ENCODE results near the gene OR3A2.
"Not testable (repeated sequence)": the region's sequence is repeated elsewhere in the genome, so short reads cannot be mapped to it uniquely, and the experiment has no call there.

The OR3A2 gene

DNA sequence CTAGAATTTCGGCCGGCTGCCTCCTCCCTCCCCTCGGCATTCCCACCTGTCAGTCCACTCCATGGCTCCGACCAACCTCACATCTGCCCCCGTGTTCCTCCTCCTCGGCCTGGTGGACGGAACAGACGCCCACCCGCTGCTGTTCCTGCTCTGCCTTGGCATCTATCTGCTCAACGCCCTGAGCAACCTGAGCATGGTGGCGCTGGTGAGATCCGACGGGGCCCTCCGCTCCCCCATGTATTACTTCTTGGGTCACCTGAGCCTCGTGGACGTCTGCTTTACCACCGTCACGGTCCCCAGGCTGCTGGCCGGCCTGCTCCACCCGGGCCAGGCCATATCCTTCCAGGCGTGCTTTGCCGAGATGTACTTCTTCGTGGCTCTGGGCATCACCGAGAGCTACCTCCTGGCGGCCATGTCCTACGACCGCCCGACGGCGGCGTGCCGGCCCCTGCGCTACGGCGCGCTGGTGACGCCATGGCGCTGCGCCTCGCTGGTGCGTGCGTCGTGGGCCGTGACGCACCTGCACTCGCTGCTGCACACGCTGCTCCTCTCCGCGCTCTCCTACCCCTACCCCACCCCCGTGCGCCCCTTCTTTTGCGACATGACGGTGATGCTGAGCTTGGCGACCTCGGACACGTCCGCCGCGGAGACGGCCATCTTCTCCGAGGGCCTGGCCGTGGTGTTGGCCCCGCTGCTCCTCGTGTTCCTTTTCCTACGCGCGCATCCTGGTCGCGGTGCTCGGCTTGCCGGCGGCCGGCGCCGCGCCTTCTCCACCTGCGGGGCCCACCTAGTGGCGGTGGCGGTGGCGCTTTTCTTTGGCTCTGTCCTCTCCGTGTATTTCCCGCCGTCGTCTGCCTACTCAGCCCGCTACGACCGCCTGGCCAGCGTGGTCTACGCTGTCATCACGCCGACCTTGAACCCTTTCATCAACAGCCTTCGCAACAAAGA, at the start of gene OR3A2:
TSS of gene OR3A2 (minus strand) at position 440 of the 948 bp plus-strand sequence.
- no peak for DNase-seq

DNA sequence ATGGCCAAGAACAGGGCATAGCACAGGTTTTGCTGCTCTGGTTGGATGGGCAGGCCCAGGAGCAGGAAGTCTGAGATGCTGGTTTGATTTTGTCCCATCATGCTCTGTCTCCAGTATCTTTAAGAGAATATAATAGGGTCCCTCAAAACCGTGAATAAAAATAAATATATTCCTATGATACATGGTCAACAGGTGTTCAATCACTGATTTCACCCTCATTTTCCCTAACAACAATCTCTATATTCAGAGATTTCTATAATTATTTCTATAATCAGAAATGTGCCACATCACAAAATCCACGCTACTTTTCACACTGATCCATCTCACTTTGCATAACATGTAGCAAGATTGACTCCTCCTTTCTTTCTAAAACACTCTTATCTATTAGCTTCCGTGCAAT, 47.6 kb upstream of the OR3A2 start, which contains the start of gene OR1E2:
TSS of gene OR1E2 (minus strand) at position 101 of the 400 bp plus-strand sequence. CDS start at position 101, 0 bp downstream.
- no peak for DNase-seq

DNA sequence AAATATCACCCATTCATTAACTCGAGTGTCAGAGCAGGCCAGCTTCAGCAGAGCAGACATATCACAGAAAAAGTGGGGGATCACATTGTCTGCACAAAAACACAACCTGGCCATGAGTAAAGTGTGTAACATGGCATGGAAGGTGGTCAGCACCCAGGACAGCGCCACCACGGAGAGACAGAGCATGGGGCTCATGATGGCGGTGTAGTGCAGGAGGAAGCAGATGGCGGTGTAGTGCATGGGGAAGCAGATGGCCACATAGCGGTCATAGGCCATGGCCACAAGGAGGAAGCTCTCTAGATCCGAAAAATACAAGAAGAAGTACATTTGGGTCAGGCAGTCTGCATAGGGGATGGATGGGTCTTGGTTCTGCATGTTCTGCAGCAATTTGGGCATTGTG, 47.1 kb upstream of the OR3A2 start:
- not testable (repeated sequence) for DNase-seq

DNA sequence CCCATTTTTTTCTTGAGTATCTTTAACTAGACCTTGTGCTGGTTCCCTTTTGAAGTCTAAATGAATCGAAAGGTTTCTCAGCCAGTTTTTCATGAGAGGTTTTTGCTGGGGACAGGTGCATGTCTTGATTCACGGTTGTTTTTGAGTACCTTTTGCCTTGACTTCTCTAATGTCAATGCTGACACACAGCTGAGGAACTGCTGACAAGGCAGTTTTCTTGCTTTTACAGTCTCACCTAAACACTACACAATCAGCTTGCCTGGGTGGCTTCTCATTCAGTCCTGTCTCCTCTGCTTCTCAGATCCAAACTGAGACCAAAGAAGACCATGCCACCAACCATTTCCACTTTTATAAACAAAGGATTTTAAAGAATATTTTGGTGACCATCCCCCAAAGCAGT, 32.1 kb upstream of the OR3A2 start:
- DNase-seq = no peak

DNA sequence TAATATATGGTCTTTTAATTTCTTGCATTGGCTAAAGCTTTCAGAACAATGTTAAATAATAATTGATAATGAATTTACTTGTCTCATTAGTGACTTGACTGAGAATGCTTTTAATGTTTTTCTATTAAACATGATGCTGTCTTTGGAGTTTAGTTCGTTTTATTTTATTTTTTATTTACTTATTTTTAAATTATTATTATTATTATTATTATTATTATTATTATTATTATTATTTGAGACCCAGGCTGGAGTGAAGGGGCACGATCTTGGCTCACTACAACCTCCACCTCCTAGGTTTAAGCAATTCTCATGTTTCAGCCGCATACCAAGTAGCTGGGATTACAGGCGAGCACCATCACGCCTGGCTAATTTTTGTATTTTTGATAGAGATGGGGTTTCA, 29.5 kb upstream of the OR3A2 start:
- DNase-seq = no peak

DNA sequence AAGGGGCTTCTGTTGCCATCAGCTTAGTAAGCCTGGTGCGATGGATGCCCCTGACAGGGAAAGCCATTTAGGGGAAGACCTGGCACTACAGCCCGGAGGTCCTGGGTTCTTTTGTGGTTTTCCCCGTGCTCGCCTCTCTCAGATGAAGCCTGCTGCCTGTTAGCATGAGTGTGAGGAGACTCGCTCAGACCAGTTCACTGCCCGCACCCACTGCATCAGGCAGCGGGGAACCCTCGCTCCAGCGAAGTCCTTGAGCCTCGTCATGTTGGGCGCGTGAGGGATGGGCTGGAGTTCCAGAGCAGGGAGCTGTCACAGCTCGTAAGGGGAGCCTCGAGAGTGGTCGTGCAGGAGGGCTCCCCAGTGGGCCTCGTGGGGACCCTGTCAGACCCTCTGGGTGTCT, 26.1 kb upstream of the OR3A2 start:
- not testable (repeated sequence) for DNase-seq

DNA sequence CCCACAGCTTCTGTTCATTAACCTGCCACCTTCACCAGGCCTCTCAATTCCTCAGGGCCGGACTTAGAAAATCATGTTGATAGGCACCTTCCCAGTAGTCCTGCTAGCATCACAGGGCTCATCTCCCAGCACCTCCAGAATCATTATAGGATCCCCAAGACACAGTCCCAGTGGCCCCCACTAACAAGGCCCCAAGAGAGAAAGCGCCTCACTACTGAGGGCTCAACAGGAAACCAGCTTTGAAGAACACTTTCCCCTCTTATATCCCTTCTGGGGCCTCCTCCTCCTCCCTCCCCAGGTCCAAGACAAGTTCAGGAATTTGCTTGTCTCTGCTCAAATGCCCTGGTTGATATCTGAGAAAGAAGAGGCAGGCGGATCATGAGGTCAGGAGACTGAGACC, 25.0 kb upstream of the OR3A2 start, which contains the start of gene OR3A3:
TSS of gene OR3A3 (plus strand) at position 301 of the 400 bp plus-strand sequence.
- DNase-seq = no peak

DNA sequence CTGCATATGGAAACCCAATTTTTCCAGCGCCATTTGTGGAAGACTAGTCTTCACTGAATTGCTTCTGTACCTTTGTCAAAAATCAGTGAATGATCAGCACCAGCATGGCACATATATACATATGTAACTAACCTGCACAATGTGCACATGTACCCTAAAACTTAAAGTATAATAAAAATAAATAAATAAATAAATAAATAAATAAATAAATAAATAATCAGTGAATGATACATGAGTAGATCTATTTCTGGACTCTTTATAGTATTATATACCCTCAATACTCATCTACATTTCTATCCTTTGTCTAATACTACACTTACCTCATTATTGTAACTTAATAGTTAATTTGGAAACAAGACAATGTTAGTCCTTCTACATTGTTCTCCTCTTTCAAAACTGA, 17.7 kb upstream of the OR3A2 start:
- not testable (repeated sequence) for DNase-seq

DNA sequence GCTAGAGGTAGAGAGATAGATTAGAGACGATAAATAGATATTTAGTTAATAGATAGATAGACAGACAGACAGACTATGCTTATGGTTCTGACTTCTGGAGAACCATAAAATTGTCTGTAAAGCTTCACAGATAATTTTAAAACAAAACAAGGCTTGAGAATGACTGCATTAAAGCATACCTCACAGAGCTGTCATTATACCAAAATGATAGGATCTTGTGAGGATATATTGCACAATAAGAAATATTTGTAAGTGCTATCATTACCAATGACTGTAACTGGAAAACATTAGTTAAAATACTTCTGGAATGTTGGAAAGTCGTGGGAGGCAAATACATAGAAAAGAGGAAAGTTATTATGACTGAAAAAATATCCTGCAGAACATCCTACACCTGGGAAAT, 15.7 kb upstream of the OR3A2 start:
- no peak for DNase-seq

DNA sequence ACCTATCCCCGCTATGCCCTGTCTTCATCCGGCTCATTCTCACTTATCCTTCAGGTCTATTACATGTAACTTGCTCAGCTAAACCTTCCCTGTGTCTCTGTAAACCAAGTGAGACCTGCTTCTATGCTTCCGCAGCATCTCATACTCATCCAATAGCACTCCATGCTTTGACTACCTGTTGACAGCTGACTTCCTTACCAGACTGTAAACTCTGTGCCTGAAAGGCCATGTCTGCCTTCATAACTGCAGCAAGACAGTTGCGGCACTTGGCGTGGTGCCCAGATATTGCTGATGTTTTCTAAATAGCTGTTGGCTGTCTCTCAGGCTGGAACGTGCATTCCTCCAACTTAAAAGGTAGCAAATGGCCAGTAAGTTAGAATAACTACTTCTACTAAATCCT, 13.9 kb upstream of the OR3A2 start:
- DNase-seq = no peak

DNA sequence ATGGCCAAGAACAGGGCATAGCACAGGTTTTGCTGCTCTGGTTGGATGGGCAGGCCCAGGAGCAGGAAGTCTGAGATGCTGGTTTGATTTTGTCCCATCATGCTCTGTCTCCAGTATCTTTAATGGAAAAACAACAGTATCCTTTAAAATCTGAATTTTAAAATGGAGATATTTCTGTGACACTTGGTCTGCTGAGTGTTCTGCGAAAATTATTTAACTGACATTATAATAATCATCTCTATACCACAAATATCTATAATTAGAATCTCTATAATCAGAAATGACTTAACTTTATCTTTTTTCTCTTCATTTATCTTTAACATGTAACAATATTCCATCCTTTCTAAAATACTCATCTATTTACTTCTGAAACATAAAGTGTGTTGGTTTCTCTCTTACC, 12.2 kb upstream of the OR3A2 start, which contains the start of gene OR1E1:
TSS of gene OR1E1 (minus strand) at position 101 of the 400 bp plus-strand sequence. CDS start at position 101, 0 bp downstream.
- no peak for DNase-seq

DNA sequence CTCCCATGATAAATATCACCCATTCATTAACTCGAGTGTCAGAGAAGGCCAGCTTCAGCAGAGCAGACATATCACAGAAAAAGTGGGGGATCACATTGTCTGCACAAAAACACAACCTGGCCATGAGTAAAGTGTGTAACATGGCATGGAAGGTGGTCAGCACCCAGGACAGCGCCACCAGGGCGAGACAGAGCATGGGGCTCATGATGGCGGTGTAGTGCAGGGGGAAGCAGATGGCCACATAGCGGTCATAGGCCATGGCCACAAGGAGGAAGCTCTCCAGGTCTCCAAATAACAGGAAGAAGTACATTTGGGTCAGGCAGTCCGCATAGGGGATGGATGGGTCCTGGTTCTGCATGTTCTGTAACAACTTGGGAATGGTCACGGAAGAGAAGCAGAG, 11.7 kb upstream of the OR3A2 start:
- DNase-seq = not testable (repeated sequence)

DNA sequence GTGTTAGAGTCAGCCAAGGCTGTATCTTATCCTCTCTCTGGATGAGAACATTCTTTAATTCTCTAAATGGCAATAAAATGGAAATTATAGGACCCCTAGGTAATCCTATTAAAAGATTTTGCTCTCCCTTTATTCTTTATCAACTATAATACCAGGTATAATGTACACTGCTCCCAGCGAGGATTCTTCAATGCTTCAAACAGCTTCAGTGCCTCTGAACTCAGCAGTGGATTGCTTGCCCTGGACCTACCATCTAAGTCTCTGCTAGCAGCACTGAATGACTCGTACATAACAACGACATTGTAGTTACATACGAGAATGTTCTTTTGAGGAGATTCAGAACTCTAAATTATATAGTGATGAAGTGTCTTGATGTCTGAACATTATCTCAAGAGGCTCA, 3.7 kb upstream of the OR3A2 start:
- DNase-seq = no peak

DNA sequence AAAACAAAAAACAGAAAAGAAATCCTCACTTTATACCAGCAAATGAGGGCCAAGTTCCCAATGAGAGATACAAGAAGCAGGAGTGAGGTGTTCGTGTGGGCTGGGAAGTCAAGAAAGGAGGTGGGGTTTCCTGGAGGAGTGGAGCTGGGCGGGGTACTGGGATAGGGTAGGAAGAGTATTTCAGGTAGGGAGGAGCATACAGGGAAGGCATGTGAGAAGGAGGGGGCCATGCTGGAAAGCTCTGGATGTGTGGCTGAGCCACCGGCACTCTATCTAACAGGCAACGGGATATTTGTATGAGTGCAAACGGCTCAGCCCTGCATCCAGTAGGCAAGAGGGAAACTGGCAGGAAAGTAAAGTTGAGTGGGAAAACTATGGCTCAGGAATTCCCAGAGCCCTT, 4.2 kb downstream of the OR3A2 start:
- no peak for DNase-seq

DNA sequence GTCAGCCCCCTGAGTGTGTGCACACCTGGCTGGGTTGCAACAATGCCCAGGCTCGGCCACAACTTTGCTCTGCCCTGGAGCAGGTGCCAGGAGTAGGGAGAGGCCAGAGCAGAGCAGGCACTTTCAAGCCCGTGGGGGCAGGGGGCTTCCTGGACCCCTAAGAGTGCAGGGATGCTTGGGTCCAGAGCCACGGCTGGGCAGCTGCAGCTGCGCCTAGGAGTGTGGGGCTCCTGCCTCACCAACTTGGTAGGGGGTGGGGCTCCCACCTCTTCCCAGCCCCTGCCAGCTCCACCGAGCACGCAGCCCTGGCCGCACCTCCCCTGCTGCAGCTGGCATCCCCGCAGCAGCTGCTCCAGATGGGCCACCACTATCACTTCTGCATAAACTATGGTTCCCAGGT, 7.8 kb downstream of the OR3A2 start:
- DNase-seq = no peak

DNA sequence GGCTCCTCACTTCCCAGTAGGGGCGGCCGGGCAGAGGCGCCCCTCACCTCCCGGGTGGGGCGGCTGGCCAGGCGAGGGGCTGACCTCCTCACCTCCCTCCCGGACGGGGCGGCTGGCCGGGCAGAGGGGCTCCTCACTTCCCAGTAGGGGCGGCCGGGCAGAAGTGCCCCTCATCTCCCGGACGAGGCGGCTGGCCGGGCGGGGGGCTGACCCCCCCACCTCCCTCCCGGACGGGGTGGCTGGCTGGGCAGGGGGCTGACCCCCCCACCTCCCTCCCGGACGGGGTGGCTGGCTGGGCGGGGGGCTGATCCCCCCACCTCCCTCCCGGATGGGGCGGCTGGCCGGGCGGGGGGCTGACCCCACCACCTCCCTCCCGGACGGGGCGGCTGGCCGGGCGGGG, 14.9 kb downstream of the OR3A2 start:
- not testable (repeated sequence) for DNase-seq

DNA sequence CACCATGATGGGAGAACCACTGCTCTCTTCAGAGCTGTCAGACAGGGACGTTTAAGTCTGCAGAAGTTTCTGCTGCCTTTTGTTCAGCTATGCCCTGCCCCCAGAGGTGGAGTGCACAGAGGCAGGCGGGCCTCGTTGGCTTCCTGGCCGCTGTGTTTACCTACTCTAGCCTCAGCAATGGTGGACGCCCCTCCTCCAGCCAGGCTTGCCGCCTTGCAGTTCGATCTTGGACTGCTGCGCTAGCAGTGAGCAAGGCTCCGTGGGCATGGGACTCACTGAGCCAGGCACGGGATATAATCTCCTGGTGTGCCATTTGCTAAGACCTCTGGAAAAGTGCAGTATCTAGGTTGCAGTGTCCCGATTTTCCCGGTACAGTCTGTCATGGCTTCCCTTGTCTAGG, 43.3 kb downstream of the OR3A2 start:
- DNase-seq = not testable (repeated sequence)

DNA sequence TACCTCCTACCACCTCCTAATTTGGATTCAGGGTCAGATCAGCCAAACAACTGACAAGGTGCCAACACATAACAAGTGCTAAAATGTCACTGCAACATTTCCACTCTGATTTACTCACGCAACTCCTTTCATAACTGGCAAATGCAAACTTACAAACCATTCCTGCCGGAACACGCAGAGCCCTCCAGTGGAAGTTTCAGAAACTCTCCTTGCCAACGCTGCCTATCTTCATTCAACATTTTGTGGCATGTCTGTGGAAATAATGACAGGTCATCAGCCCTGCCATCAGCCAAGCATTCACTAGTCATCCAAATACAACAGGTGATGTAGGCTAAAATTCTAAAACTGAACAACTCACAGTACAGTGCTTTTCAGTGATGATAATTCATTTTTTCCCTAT, 50.2 kb downstream of the OR3A2 start:
- DNase-seq = no peak

DNA sequence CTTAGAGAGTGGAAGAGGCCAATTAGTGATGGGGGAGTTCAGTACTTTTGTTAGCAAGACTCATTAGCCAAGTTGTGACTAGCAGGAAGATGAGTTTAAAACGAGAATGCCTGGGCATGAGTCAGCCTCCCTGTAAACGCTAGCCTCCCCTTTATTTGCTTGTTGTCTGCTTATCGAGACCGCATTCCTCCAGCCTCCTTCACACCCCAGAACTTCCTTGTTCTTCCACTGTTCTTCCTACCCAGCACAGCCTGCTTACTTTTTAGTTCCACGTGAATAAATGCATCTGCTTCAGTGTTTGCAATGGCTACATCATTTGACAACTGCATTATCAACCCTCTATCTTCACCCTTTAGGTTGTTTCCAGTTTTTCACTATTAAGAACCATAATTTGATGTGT, 67.8 kb downstream of the OR3A2 start:
- DNase-seq = no peak

DNA sequence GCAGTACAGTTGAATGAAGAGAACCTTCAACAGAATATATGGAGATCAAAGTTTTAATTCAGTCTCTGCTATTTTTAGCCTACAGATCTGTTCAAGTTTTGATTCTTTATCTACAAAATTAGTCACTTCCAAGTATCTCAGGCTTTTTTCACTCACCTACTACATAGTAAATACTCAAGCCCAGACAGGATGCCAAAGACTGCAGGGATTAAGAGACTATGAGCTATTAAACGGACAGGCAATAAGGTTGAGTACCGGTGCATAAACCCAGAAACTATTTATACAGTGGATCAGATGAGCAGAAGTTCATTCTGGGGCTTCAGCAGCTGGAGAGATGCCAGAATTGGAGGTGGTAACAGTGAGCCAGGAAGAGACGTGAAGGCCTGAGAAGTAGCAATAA, 69.3 kb downstream of the OR3A2 start:
- no peak for DNase-seq

DNA sequence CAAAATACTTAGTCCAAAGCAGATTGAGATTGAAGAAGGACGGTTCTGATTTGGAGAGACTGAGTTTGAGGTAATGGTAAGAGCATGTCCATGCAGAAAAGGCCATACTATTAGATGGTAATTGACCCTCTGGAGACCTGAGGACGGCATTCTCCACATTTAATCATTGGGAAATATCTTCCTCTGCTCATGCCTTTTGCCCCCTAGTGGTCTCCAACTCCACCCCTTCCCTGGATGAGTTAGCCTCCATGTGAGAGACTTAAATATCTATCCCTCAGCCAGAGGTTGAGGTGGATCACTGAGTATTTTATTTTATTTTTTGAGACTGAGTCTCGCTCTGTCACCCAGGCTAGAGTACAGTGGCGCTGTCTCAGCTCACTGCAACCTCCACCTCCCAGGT, 77.5 kb downstream of the OR3A2 start:
- no peak for DNase-seq

DNA sequence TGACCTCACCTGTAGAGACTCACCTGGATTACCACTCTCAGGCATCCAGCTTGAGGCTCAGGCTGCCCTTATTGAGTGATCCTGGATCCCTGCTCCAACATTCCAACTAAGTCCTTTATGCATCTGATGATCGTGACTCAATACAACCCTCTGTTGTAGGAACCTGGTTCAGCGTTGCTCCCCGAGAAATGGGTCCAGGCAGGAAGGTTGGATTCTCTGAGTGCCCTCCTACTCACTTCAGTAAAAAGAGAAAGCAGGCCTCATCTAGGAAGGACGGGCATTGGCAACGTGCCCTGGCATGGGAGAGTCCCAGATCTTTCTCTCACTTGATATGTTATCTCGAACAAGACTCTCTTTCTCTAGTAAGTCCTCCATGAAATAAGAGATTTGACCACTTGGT, 87.8 kb downstream of the OR3A2 start, which contains the start of gene OR3A1:
TSS of gene OR3A1 (minus strand) at position 101 of the 400 bp plus-strand sequence. CDS start 5,778 bp downstream, outside the sequence.
- DNase-seq = no peak

DNA sequence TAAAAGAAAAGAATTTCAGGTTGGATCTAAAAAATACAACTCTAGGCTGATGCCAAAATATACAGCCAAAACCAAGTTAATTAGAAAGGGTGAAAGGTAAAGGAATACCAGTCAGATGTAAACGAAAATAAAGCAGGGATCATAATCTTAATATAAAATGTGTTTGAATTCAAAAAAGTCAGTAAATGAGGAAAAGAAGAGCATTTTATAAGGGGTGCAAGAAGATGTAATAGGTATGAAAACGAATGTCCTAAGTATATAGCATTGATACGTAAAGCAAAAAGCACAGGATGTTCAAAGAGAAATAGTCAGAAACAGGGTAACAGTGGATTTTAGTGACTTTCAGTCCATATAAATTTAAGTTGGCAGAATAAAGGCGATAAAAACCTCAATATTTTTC, 90.5 kb downstream of the OR3A2 start:
- DNase-seq = no peak

DNA sequence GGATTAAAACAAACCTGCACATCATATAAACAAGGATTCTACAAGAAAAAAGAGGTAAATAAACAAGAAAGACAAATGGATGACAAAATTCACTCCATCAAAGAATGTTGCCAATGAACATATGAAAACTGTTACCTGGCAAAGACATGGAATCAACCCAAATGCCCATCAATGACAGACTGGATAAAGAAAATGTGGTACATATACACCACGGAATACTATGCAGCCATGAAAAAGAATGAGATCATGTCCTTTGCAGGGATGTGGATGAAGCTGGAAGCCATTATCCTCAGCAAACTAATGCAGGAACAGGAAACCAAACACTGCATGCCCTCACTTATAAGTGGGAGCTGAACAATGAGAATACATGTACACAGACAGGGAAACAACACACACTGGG, 92.6 kb downstream of the OR3A2 start:
- not testable (repeated sequence) for DNase-seq
